GM23248 (cell line): ENCODE measurements around the gene SNTB2. TPM values are rescaled to one million over a fixed set of nuclear protein-coding genes. Genes with fewer than 3 reads are reported as not detected.

ENCODE experiments used
- DNase-seq: peaks from one replicate; pipeline ENCODE4 v3.0.0-alpha.2; 2015
- H2AFZ ChIP-seq: fragments of 200-600 bp; sonication (generic); 2 replicates; pipeline ENCODE4 v1.6.1; 2016; ENCODE audit warnings: antibody characterized with exemption
- H3F3A ChIP-seq: fragments of 200-600 bp; sonication (generic); 2 replicates; pipeline ENCODE4 v1.6.1; 2016; ENCODE audit warnings: mild to moderate bottlenecking, antibody characterized with exemption, mixed run types; ENCODE audit not compliant: insufficient read depth
- H3K27ac ChIP-seq: fragments of 200-600 bp; sonication (generic); 2 replicates; pipeline ENCODE4 v1.5.1; 2016; ENCODE audit warnings: mild to moderate bottlenecking
- H3K27me3 ChIP-seq: fragments of 200-600 bp; sonication (generic); replicated peaks from 2 replicates; pipeline ENCODE4 v1.6.1; 2016; ENCODE audit warnings: mild to moderate bottlenecking; ENCODE audit not compliant: insufficient read depth
- H3K36me3 ChIP-seq: fragments of 200-600 bp; sonication (generic); 2 replicates; pipeline ENCODE4 v1.6.1; 2016; ENCODE audit warnings: low read depth, mild to moderate bottlenecking
- H3K4me1 ChIP-seq: fragments of 200-600 bp; sonication (generic); 2 replicates; pipeline ENCODE4 v1.6.1; 2016; ENCODE audit warnings: mild to moderate bottlenecking; ENCODE audit not compliant: insufficient read depth
- H3K4me2 ChIP-seq: fragments of 200-600 bp; sonication (generic); one replicate; pipeline ENCODE4 v1.6.1; 2016; ENCODE audit warnings: mild to moderate bottlenecking; ENCODE audit not compliant: unreplicated experiment
- H3K4me3 ChIP-seq: fragments of 200-600 bp; sonication (generic); 2 replicates; pipeline ENCODE4 v1.5.1; 2016; ENCODE audit warnings: mild to moderate bottlenecking
- H3K79me2 ChIP-seq: fragments of 200-600 bp; sonication (generic); 2 replicates; pipeline ENCODE4 v1.6.1; 2016; ENCODE audit warnings: mild to moderate bottlenecking; ENCODE audit not compliant: insufficient read depth
- H3K9ac ChIP-seq: fragments of 200-600 bp; sonication (generic); 2 replicates; pipeline ENCODE4 v1.6.1; 2016; ENCODE audit warnings: mild to moderate bottlenecking
- H3K9me2 ChIP-seq: fragments of 200-600 bp; sonication (generic); 2 replicates; pipeline ENCODE4 v1.6.1; 2016; ENCODE audit warnings: mixed run types, mild to moderate bottlenecking, moderate library complexity; ENCODE audit not compliant: insufficient read depth
- H3K9me3 ChIP-seq: fragments of 200-600 bp; sonication (generic); one replicate; pipeline ENCODE4 v1.6.1; 2017; ENCODE audit warnings: low read depth
- H4K20me1 ChIP-seq: fragments of 200-600 bp; sonication (generic); 2 replicates; pipeline ENCODE4 v1.6.0; 2016; ENCODE audit not compliant: insufficient read depth
- EZH2 ChIP-seq: fragments of 200-600 bp; sonication (generic); IDR thresholded peaks from 2 replicates; pipeline ENCODE4 v1.6.1; 2018; ENCODE audit warnings: antibody characterized with exemption, mild to moderate bottlenecking; ENCODE audit not compliant: insufficient read depth, poor library complexity, severe bottlenecking
- EZH2phosphoT487 ChIP-seq: fragments of 200-600 bp; sonication (generic); IDR thresholded peaks from 2 replicates; pipeline ENCODE4 v1.6.1; 2018; ENCODE audit warnings: antibody characterized with exemption, moderate library complexity, mild to moderate bottlenecking, low read depth; ENCODE audit not compliant: insufficient read depth
- WGBS, 2 experiments: methylation state at CpG; one replicate each; pipeline ENCODE4 v1.1.6; 2015 to 2017; ENCODE audit warnings: low lambda C conversion rate in 2 of 2, low coverage in 1 of 2; ENCODE audit errors: missing lambda C conversion rate in 2 of 2; 5-methylcytosine and 5-hydroxymethylcytosine counted together
- in situ Hi-C: fragments of 300-500 bp; cut with MboI; formaldehyde crosslinking; loops from 2 replicates; pipeline ENCODE4 v1.15.0; 2020
- polyA plus RNA-seq: library from polyadenylated mRNA; unstranded; fragments of >200 nt; fragmentation: Nextera tagmentation; extraction: Ambion mirVana; gene quantifications from 2 replicates; pipeline ENCODE4 v1.2.1, GENCODE V29; 2016
- total RNA-seq: library from RNA; depleted of rRNA; stranded (reverse); fragments of >200 nt; shearing (Covaris generic); gene quantifications from 2 replicates; pipeline ENCODE4 v1.2.3, GENCODE V29; 2014

The SNTB2 gene
- total and polyA plus RNA-seq, 2 experiments from 2014 or later, result 6.0 to 30.4 TPM

DNA sequence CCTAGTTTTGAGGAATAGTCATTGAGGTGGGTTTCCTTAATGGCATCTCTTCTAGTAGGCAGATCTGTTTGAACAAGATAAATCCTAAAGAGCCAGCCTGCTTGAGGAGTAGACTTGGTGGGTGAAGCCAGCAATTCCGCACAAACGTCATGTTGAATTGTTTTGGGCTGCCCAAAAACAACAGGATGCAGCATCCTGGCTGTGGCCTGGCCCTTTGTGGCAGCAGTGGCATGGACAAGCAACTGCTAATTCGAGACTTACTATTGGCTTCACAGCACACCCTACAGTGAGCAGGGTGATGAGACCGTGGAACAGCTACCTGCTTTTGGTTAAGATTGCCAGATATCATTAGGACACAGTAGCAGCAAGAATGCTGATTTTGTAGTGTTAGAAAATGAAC lies 114.9 kb downstream of the SNTB2 start:
- 95 to 99% methylated on average over 4 of the region's 4 CpGs for WGBS, 2 experiments
- Histone ChIP-seq H3K4me2 (no peak overlapping the region), H2AFZ (no peak overlapping the region), H3K4me3 (no peak overlapping the region), H3K27me3 (no peaks in the 10 kb centered on the region), H4K20me1 (no peaks in the 10 kb centered on the region), H3K4me1 (no peaks in the 10 kb centered on the region; the same call in 1 of the 2 replicates), H3K27ac (no peak overlapping the region), H3K9ac (no peak overlapping the region), H3K79me2 (no peaks in the 10 kb centered on the region), H3K36me3 (peaks cover 24% of the 10 kb centered on the region), H3F3A (peaks cover 9% of the 10 kb centered on the region), H3K9me3 (no peaks in the 10 kb centered on the region), H3K9me2 (no peaks in the 10 kb centered on the region)
- DNase-seq, result no peak
- TF ChIP-seq EZH2 (no peak), EZH2phosphoT487 (no peak)
- in situ Hi-C loops, result no loop called here

- Histone ChIP-seq H3K4me2 (no peak overlapping the region), H3K9ac (no peak overlapping the region), H3K79me2 (no peaks in the 10 kb centered on the region), H3K4me3 (no peak overlapping the region), H2AFZ (no peak overlapping the region), H3K36me3 (peaks cover 24% of the 10 kb centered on the region), H3F3A (peaks cover 9% of the 10 kb centered on the region), H3K9me3 (no peaks in the 10 kb centered on the region), H3K27ac (no peak overlapping the region), H4K20me1 (no peaks in the 10 kb centered on the region), H3K9me2 (no peaks in the 10 kb centered on the region), H3K4me1 (no peaks in the 10 kb centered on the region; the same call in 1 of the 2 replicates), H3K27me3 (no peaks in the 10 kb centered on the region)
- in situ Hi-C loops, result no loop called here
- TF ChIP-seq EZH2phosphoT487 (no peak), EZH2 (no peak)
- no peak for DNase-seq
- 86 to 94% methylated on average over 4 of the region's 4 CpGs for WGBS, 2 experiments
Measured at GRCh38 chr16:69302301-69302700, 115.3 kb downstream of the SNTB2 start.

GRCh38 chr16:69306031-69306430 lies 119.1 kb downstream of the SNTB2 start:
- peaks cover 6% of the 10 kb centered on the region; the same call in 1 of the 2 replicates for H3K36me3 ChIP-seq
- no peak for DNase-seq
- peaks cover 19% of the 10 kb centered on the region for H3F3A ChIP-seq
- H3K9me2 ChIP-seq, result no peaks in the 10 kb centered on the region
- H3K9ac ChIP-seq, result no peak overlapping the region
- H3K79me2 ChIP-seq, result no peaks in the 10 kb centered on the region
- H3K27me3 ChIP-seq, result no peaks in the 10 kb centered on the region
- no peak overlapping the region for H3K4me3 ChIP-seq
- H2AFZ ChIP-seq, result no peak overlapping the region
- no peaks in the 10 kb centered on the region for H3K9me3 ChIP-seq
- H3K4me2 ChIP-seq, result no peak overlapping the region
- no peaks in the 10 kb centered on the region; the same call in 1 of the 2 replicates for H3K4me1 ChIP-seq
- H3K27ac ChIP-seq, result no peak overlapping the region
- WGBS, 2 experiments, result 4 to 5% methylated on average over 1 of the region's 1 CpG
- in situ Hi-C loops, result no loop called here
- TF ChIP-seq EZH2phosphoT487 (no peak), EZH2 (no peak)
- H4K20me1 ChIP-seq, result no peaks in the 10 kb centered on the region

DNA sequence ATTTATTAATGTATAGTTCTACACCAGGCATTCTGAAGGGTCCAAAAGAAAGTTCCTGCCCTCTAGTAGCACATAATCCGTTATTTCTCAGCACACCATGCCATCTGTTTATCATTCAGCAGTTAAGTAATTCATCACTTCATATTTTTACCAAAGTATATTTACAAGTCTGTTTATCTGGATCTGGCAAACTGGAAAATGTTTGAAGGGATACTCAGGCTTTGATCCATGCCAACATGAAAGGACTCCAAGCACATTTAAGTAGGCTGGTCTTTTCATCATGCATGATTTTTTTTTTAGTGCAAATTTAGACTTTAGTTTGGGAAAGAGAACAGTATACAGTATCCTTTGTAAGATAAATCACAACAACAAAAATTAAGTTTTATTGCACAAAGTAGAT lies 120.1 kb downstream of the SNTB2 start:
- H3K27ac ChIP-seq, result no peak overlapping the region
- no peak overlapping the region for H3K4me3 ChIP-seq
- H3K36me3 ChIP-seq, result peaks cover 4% of the 10 kb centered on the region; the same call in 1 of the 2 replicates
- no peaks in the 10 kb centered on the region for H4K20me1 ChIP-seq
- H3K9me2 ChIP-seq, result no peaks in the 10 kb centered on the region
- no peak for TF ChIP-seq EZH2phosphoT487
- no peak for TF ChIP-seq EZH2
- DNase-seq, result no peak
- peaks cover 19% of the 10 kb centered on the region for H3F3A ChIP-seq
- no peak overlapping the region for H2AFZ ChIP-seq
- H3K9me3 ChIP-seq, result no peaks in the 10 kb centered on the region
- no peaks in the 10 kb centered on the region; the same call in 1 of the 2 replicates for H3K4me1 ChIP-seq
- in situ Hi-C loops, result no loop called here
- peaks cover 7% of the 10 kb centered on the region for H3K79me2 ChIP-seq
- no peak overlapping the region for H3K4me2 ChIP-seq
- 13 to 16% methylated on average over 1 of the region's 1 CpG for WGBS, 2 experiments
- H3K9ac ChIP-seq, result no peak overlapping the region
- H3K27me3 ChIP-seq, result no peaks in the 10 kb centered on the region

DNA sequence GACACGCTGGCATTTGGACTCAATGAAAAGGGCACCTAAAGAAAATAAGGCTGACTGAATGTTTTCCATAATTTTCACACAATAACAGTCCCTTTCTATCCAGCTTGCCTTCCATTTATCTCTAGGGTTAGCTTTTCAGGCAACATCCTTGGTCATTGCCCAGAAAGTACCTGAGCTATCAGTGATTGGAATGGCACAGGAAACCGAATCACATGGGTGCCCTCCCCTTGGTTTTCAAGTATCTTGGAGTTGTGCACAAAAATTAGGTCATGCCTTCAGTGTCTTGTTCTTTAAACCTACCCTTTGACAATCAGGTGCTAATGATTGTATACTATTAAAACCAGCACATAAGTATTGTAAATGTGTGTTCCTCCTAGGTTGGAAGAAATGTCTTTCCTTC lies 120.9 kb downstream of the SNTB2 start:
- 98 to 99% methylated on average over 2 of the region's 2 CpGs for WGBS, 2 experiments
- TF ChIP-seq EZH2phosphoT487, result no peak
- TF ChIP-seq EZH2, result no peak
- Histone ChIP-seq H3K9me3 (no peaks in the 10 kb centered on the region), H2AFZ (no peak overlapping the region), H3K27me3 (no peaks in the 10 kb centered on the region), H4K20me1 (no peaks in the 10 kb centered on the region), H3K9ac (no peak overlapping the region), H3K4me1 (peaks cover 3% of the 10 kb centered on the region), H3K9me2 (no peaks in the 10 kb centered on the region), H3K27ac (no peak overlapping the region), H3K79me2 (peaks cover 15% of the 10 kb centered on the region), H3F3A (peaks cover 19% of the 10 kb centered on the region), H3K4me2 (no peak overlapping the region), H3K4me3 (no peak overlapping the region), H3K36me3 (peaks cover 4% of the 10 kb centered on the region; the same call in 1 of the 2 replicates)
- in situ Hi-C loops, result no loop called here
- no peak for DNase-seq
